ENCODE measurements around the gene RBM26.

DNA sequence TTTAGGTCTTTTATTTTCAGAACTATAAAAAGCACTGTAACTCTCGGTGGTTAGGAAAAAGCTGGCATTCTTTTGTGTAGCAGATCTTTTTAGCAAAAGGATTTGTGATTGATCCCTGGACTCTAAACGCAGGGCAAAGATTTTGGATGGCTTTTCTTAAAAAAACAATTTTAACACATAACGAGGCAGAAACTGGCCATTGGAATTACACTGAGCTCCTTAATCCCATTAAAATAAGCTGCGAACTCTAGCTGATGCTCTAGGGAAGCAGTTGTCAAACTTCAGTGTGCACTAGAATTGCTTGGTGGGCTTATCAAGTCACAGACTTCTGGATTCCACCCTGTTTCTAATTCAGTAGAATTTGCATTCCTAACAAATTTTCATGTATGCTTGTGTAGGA is 41.1 kb upstream of the RBM26 start:
- TF ChIP-seq, protein P1, sequence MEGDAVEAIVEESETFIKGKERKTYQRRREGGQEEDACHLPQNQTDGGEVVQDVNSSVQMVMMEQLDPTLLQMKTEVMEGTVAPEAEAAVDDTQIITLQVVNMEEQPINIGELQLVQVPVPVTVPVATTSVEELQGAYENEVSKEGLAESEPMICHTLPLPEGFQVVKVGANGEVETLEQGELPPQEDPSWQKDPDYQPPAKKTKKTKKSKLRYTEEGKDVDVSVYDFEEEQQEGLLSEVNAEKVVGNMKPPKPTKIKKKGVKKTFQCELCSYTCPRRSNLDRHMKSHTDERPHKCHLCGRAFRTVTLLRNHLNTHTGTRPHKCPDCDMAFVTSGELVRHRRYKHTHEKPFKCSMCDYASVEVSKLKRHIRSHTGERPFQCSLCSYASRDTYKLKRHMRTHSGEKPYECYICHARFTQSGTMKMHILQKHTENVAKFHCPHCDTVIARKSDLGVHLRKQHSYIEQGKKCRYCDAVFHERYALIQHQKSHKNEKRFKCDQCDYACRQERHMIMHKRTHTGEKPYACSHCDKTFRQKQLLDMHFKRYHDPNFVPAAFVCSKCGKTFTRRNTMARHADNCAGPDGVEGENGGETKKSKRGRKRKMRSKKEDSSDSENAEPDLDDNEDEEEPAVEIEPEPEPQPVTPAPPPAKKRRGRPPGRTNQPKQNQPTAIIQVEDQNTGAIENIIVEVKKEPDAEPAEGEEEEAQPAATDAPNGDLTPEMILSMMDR (IDR thresholded peaks at IDR 0.05), result no peak
- TF ChIP-seq POLR2A (IDR thresholded peaks at IDR 0.05), result no peak

Data from gastroesophageal sphincter (tissue), 3 donors.